HepG2 (cell line): ENCODE measurements around the gene LPIN3. TPM values are rescaled to one million over a fixed set of nuclear protein-coding genes. Genes with fewer than 3 reads are reported as not detected.
A peak's percentile ranks its signal among the peaks of the same experiment; 100 is the strongest.

Source experiments
- DNMT3B ChIP-seq: conservative IDR thresholded peaks from 2 replicates; pipeline ENCODE4 v1.6.1; 2016; ENCODE audit warnings: missing biosample characterization, control low read depth
- DR1 ChIP-seq: sonication (generic); formaldehyde crosslinking; IDR thresholded peaks from 2 replicates; pipeline ENCODE4 v1.8.0; 2021; ENCODE audit warnings: mild to moderate bottlenecking, missing genetic modification reagents, inconsistent platforms
- FOXJ3 ChIP-seq: sonication (generic); formaldehyde crosslinking; IDR thresholded peaks from 2 replicates; pipeline ENCODE4 v1.4.0; 2020; ENCODE audit warnings: missing genetic modification reagents, mild to moderate bottlenecking, borderline replicate concordance
- MLLT10 ChIP-seq: sonication (generic); formaldehyde crosslinking; IDR thresholded peaks from 2 replicates; pipeline ENCODE4 v1.4.0; 2020; ENCODE audit warnings: missing genetic modification reagents
- RBM22 ChIP-seq: fragments of 200-400 bp; formaldehyde crosslinking; optimal IDR thresholded peaks from 2 replicates; pipeline ENCODE3; 2017; ENCODE audit warnings: mild to moderate bottlenecking, low read length, moderate library complexity
- RNF2 ChIP-seq: fragments of 450-650 bp; conservative IDR thresholded peaks from 2 replicates; pipeline ENCODE4 v1.6.1; 2016; ENCODE audit warnings: low read depth
- SNAPC2 ChIP-seq: sonication (generic); formaldehyde crosslinking; IDR thresholded peaks from 2 replicates; pipeline ENCODE4 v1.8.1; 2022; ENCODE audit warnings: mild to moderate bottlenecking, missing genetic modification reagents
- ZNF160 ChIP-seq: sonication (generic); formaldehyde crosslinking; IDR thresholded peaks from 2 replicates; pipeline ENCODE4 v1.8.0; 2022; ENCODE audit warnings: mild to moderate bottlenecking, inconsistent platforms, missing genetic modification reagents
- ZNF251 ChIP-seq: sonication (generic); formaldehyde crosslinking; IDR thresholded peaks from 2 replicates; pipeline ENCODE4 v1.9.0; 2021; ENCODE audit warnings: mild to moderate bottlenecking, missing genetic modification reagents
- ZNF260 ChIP-seq: sonication (generic); formaldehyde crosslinking; IDR thresholded peaks from 2 replicates; pipeline ENCODE4 v1.4.0; 2020; ENCODE audit warnings: missing genetic modification reagents, low read depth, mild to moderate bottlenecking, borderline replicate concordance
- ZNF3 ChIP-seq: IDR thresholded peaks from 2 replicates; pipeline ENCODE4 v1.7.0; 2017; ENCODE audit warnings: inconsistent platforms
- ZNF547 ChIP-seq: sonication (generic); formaldehyde crosslinking; IDR thresholded peaks from 2 replicates; pipeline ENCODE4 v1.5.1; 2020; ENCODE audit warnings: mild to moderate bottlenecking, missing genetic modification reagents
- ZNF564 ChIP-seq: sonication (generic); formaldehyde crosslinking; IDR thresholded peaks from 2 replicates; pipeline ENCODE4 v1.8.1; 2023; ENCODE audit warnings: mild to moderate bottlenecking, missing genetic modification reagents
- polyA plus RNA-seq, 8 experiments: library from polyadenylated mRNA; depleted of rRNA in 3 of 8; stranded (reverse) in 7 of 8; unstranded in 1 of 8; fragments of >200 nt; fragmentation: Illumina TruSeq in 4 of 8; extraction: Trizol in 4 of 8; gene quantifications; 2 replicates each; pipeline versions ENCODE4 v1.2.1 to v1.2.3, GENCODE V29; 2011 to 2016; ENCODE audit warnings: low read depth in 4 of 8, missing spikeins in 1 of 8, mixed read lengths in 1 of 8; ENCODE audit not compliant: insufficient read depth in 1 of 8
- total RNA-seq, 5 experiments: library from RNA; depleted of rRNA; stranded (reverse); fragments of >200 nt; fragmentation: Illumina TruSeq; extraction: Trizol; gene quantifications; 2 replicates each; pipeline ENCODE4 v1.2.3, GENCODE V29; 2016; ENCODE audit warnings: low read depth in 1 of 5
- TF ChIP-seq, protein P1 (sequence below): IDR thresholded peaks from 2 replicates; pipeline ENCODE4 v1.6.1; 2016; ENCODE audit warnings: low read depth
- TF ChIP-seq, protein P2 (sequence below): sonication (generic); formaldehyde crosslinking; IDR thresholded peaks from 2 replicates; pipeline ENCODE4 v1.5.0; 2020; ENCODE audit warnings: mild to moderate bottlenecking, missing genetic modification reagents, borderline replicate concordance
- TF ChIP-seq, protein P3 (sequence below): sonication (generic); formaldehyde crosslinking; IDR thresholded peaks from 2 replicates; pipeline ENCODE4; 2020; ENCODE audit warnings: missing genetic modification reagents, mild to moderate bottlenecking, borderline replicate concordance

LPIN3 gene
- total and polyA plus RNA-seq, 2 of the 13 experiments (the other 11 are each of a cell fraction or from before 2014, with no cell fraction given), result 14.2 to 28.6 TPM

DNA sequence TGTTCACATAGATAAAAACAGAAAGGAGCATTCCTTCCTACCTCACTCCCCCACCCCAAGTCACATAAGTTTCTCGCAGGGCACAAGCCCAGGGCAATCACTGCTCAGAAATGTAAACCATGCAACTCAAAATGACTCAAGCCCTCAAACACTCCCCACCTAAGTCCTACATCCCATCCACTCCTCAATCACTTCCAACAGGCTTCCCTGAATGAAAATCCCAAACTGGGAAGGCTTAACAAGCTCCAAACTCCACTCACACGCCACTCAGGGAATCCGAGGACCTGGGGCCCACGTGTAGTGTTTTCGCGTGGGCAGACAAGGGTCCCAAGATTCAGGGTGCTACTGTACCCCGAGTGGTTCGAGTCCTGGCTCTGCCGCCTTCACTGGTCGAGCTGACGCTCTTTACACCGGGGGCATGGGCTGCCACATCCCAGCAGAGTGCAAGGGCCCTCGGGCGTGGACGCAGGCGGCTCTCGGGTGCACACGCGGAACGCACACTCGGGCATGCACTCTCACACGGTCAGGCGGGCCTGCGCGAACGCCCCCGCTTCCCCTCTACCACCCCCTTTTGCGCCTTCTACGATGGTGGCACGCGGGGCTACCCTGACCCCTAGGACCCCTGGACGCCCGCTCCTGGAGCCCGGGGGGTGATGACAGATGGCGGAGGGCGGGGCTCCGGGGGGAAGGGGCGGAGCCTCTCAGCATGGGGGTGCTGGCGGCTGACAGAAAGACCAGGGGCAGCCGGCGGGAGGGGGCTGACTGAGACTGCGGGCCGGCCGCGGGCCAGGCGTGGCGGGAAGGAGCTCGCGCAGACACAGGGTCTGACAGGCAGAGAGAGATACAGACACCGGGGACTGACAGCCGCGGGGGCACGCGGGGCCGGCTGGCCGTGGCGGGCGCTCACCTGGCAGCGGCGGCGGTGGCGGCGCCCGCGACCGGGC is 23.7 kb upstream of the LPIN3 start (continued):
- TF ChIP-seq, protein P1, sequence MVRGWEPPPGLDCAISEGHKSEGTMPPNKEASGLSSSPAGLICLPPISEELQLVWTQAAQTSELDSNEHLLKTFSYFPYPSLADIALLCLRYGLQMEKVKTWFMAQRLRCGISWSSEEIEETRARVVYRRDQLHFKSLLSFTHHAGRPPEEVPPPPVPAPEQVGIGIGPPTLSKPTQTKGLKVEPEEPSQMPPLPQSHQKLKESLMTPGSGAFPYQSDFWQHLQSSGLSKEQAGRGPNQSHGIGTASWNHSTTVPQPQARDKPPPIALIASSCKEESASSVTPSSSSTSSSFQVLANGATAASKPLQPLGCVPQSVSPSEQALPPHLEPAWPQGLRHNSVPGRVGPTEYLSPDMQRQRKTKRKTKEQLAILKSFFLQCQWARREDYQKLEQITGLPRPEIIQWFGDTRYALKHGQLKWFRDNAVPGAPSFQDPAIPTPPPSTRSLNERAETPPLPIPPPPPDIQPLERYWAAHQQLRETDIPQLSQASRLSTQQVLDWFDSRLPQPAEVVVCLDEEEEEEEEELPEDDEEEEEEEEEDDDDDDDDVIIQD (CRISPR knock-in tag), result no peak
- no peak for TF ChIP-seq DR1
- no peak; the same call in 1 of the 2 replicates for TF ChIP-seq ZNF160 (CRISPR knock-in tag)
- no peak for TF ChIP-seq RBM22
- TF ChIP-seq, protein P2, sequence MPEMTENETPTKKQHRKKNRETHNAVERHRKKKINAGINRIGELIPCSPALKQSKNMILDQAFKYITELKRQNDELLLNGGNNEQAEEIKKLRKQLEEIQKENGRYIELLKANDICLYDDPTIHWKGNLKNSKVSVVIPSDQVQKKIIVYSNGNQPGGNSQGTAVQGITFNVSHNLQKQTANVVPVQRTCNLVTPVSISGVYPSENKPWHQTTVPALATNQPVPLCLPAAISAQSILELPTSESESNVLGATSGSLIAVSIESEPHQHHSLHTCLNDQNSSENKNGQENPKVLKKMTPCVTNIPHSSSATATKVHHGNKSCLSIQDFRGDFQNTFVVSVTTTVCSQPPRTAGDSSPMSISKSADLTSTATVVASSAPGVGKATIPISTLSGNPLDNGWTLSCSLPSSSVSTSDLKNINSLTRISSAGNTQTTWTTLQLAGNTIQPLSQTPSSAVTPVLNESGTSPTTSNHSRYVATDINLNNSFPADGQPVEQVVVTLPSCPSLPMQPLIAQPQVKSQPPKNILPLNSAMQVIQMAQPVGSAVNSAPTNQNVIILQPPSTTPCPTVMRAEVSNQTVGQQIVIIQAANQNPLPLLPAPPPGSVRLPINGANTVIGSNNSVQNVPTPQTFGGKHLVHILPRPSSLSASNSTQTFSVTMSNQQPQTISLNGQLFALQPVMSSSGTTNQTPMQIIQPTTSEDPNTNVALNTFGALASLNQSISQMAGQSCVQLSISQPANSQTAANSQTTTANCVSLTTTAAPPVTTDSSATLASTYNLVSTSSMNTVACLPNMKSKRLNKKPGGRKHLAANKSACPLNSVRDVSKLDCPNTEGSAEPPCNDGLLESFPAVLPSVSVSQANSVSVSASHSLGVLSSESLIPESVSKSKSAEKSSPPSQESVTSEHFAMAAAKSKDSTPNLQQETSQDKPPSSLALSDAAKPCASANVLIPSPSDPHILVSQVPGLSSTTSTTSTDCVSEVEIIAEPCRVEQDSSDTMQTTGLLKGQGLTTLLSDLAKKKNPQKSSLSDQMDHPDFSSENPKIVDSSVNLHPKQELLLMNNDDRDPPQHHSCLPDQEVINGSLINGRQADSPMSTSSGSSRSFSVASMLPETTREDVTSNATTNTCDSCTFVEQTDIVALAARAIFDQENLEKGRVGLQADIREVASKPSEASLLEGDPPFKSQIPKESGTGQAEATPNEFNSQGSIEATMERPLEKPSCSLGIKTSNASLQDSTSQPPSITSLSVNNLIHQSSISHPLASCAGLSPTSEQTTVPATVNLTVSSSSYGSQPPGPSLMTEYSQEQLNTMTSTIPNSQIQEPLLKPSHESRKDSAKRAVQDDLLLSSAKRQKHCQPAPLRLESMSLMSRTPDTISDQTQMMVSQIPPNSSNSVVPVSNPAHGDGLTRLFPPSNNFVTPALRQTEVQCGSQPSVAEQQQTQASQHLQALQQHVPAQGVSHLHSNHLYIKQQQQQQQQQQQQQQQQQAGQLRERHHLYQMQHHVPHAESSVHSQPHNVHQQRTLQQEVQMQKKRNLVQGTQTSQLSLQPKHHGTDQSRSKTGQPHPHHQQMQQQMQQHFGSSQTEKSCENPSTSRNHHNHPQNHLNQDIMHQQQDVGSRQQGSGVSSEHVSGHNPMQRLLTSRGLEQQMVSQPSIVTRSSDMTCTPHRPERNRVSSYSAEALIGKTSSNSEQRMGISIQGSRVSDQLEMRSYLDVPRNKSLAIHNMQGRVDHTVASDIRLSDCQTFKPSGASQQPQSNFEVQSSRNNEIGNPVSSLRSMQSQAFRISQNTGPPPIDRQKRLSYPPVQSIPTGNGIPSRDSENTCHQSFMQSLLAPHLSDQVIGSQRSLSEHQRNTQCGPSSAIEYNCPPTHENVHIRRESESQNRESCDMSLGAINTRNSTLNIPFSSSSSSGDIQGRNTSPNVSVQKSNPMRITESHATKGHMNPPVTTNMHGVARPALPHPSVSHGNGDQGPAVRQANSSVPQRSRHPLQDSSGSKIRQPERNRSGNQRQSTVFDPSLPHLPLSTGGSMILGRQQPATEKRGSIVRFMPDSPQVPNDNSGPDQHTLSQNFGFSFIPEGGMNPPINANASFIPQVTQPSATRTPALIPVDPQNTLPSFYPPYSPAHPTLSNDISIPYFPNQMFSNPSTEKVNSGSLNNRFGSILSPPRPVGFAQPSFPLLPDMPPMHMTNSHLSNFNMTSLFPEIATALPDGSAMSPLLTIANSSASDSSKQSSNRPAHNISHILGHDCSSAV, result peak; percentile 90
- no peak for TF ChIP-seq ZNF3
- TF ChIP-seq ZNF251 (CRISPR knock-in tag), result peak; percentile 60; the same call in 1 of the 2 replicates
- TF ChIP-seq, protein P3, sequence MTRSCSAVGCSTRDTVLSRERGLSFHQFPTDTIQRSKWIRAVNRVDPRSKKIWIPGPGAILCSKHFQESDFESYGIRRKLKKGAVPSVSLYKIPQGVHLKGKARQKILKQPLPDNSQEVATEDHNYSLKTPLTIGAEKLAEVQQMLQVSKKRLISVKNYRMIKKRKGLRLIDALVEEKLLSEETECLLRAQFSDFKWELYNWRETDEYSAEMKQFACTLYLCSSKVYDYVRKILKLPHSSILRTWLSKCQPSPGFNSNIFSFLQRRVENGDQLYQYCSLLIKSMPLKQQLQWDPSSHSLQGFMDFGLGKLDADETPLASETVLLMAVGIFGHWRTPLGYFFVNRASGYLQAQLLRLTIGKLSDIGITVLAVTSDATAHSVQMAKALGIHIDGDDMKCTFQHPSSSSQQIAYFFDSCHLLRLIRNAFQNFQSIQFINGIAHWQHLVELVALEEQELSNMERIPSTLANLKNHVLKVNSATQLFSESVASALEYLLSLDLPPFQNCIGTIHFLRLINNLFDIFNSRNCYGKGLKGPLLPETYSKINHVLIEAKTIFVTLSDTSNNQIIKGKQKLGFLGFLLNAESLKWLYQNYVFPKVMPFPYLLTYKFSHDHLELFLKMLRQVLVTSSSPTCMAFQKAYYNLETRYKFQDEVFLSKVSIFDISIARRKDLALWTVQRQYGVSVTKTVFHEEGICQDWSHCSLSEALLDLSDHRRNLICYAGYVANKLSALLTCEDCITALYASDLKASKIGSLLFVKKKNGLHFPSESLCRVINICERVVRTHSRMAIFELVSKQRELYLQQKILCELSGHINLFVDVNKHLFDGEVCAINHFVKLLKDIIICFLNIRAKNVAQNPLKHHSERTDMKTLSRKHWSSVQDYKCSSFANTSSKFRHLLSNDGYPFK (CRISPR knock-in tag), result peak; percentile 46; the same call in 1 of the 2 replicates
- no peak for TF ChIP-seq SNAPC2
- TF ChIP-seq FOXJ3, result 0 out of 2 replicates have a peak, but pooled peaks have one; percentile 36
- TF ChIP-seq ZNF260, result no peak
- TF ChIP-seq MLLT10, result no peak
- TF ChIP-seq RNF2, result peak; percentile 52; the same call in 1 of the 2 replicates
- TF ChIP-seq ZNF564 (CRISPR knock-in tag), result no peak
- TF ChIP-seq ZNF547 (CRISPR knock-in tag), result peak; percentile 56
- no peak; the same call in 1 of the 2 replicates for TF ChIP-seq DNMT3B (CRISPR knock-in tag)
